ENCODE results near the gene ZDHHC19.
"Not testable (repeated sequence)": the region's sequence is repeated elsewhere in the genome, so short reads cannot be mapped to it uniquely, and the experiment has no call there.

The ZDHHC19 gene

GRCh38 chr3:196210673-196211556 is at the start of gene ZDHHC19:
TSS of gene ZDHHC19 (minus strand) at chr3:196211400. CDS start at chr3:196211315, 85 bp downstream.
- no peak for TF ChIP-seq ZFX (IDR thresholded peaks at IDR 0.05; ENCODE audit: borderline replicate concordance)
- no peak for TF ChIP-seq CTCF (IDR thresholded peaks at IDR 0.05)
- H3K27ac ChIP-seq, result no peak within 1 kb of the TSS

- H3K27ac ChIP-seq, result no peak overlapping the region
- TF ChIP-seq CTCF (IDR thresholded peaks at IDR 0.05) (no peak), ZFX (IDR thresholded peaks at IDR 0.05; ENCODE audit: borderline replicate concordance) (no peak)
Observed at GRCh38 chr3:196260784-196261183, 49.6 kb upstream of the ZDHHC19 start.

GRCh38 chr3:196255776-196256175 is 44.6 kb upstream of the ZDHHC19 start:
- no peak for TF ChIP-seq ZFX (IDR thresholded peaks at IDR 0.05; ENCODE audit: borderline replicate concordance)
- no peak for TF ChIP-seq CTCF (IDR thresholded peaks at IDR 0.05)
- H3K27ac ChIP-seq, result no peak overlapping the region

GRCh38 chr3:196254376-196255283 is 43.4 kb upstream of the ZDHHC19 start:
- TF ChIP-seq ZFX (IDR thresholded peaks at IDR 0.05; ENCODE audit: borderline replicate concordance) (no peak), CTCF (IDR thresholded peaks at IDR 0.05) (no peak)
- H3K27ac ChIP-seq, result no peak overlapping the region

GRCh38 chr3:196251918-196252317 is 40.7 kb upstream of the ZDHHC19 start:
- H3K27ac ChIP-seq, result no peak overlapping the region
- TF ChIP-seq ZFX (IDR thresholded peaks at IDR 0.05; ENCODE audit: borderline replicate concordance), result no peak
- no peak for TF ChIP-seq CTCF (IDR thresholded peaks at IDR 0.05)

GRCh38 chr3:196246612-196247308 is 35.6 kb upstream of the ZDHHC19 start:
- TF ChIP-seq ZFX (IDR thresholded peaks at IDR 0.05; ENCODE audit: borderline replicate concordance) (no peak), CTCF (IDR thresholded peaks at IDR 0.05) (no peak)
- H3K27ac ChIP-seq, result no peak overlapping the region

- H3K27ac ChIP-seq, result not testable (repeated sequence)
Observed at GRCh38 chr3:196244166-196244565, 33.0 kb upstream of the ZDHHC19 start.
